Measurements from ENCODE around the gene PKP4.

Gene PKP4

GRCh38 chr2:158501301-158501700, 44.5 kb downstream of the PKP4 start:
- Histone ChIP-seq H3K4me1 (ENCODE audit: control insufficient read depth, insufficient read depth, low read length) (peaks cover 13% of the 10 kb centered on the region), H3K27me3 (ENCODE audit: control insufficient read depth, insufficient read depth, low read length) (no peaks in the 10 kb centered on the region), H3K4me3 (ENCODE audit: low read length) (no peak overlapping the region), H3K9me3 (replicated peaks; ENCODE audit: low read length) (no peaks in the 10 kb centered on the region), H3K36me3 (ENCODE audit: insufficient read depth, low read length) (no peaks in the 10 kb centered on the region), H3K9ac (ENCODE audit: low read depth, low read length) (no peak overlapping the region), H3K4me2 (ENCODE audit: low read length) (no peak overlapping the region)

- Histone ChIP-seq H3K4me2 (ENCODE audit: low read length) (no peak overlapping the region), H3K4me1 (ENCODE audit: control insufficient read depth, insufficient read depth, low read length) (peaks cover 12% of the 10 kb centered on the region), H3K4me3 (ENCODE audit: low read length) (no peak overlapping the region)
Measured at GRCh38 chr2:158502974-158503373, 46.2 kb downstream of the PKP4 start.

DNA sequence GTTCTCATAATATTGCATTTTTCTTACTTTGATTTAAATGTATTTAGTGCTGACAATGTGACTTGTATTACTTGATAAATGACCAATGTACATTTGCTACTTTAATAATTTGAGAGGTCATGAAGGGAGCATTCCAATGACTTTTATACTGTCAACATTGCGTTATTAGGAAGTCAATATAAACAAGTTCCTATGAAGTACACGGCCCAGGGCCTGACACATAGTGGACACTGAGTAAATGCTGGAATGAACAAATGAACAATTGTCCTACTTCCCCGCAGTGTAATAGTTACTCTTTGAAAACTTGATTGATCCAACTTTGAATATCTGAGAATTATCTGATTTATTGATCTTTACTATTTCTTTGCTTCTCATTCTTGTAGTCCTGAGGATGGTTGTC, 47.3 kb downstream of the PKP4 start:
- Histone ChIP-seq H3K4me1 (ENCODE audit: control insufficient read depth, insufficient read depth, low read length) (peaks cover 12% of the 10 kb centered on the region), H3K27me3 (ENCODE audit: control insufficient read depth, insufficient read depth, low read length) (no peaks in the 10 kb centered on the region), H3K4me3 (ENCODE audit: low read length) (no peak overlapping the region), H3K9ac (ENCODE audit: low read depth, low read length) (no peak overlapping the region), H3K36me3 (ENCODE audit: insufficient read depth, low read length) (no peaks in the 10 kb centered on the region), H3K4me2 (ENCODE audit: low read length) (no peak overlapping the region), H3K9me3 (replicated peaks; ENCODE audit: low read length) (no peaks in the 10 kb centered on the region)

More at GRCh38 chr2:158502974-158503373, 46.2 kb downstream of the PKP4 start:
- no peaks in the 10 kb centered on the region for H3K27me3 ChIP-seq (ENCODE audit: control insufficient read depth, insufficient read depth, low read length)
- H3K36me3 ChIP-seq (ENCODE audit: insufficient read depth, low read length), result no peaks in the 10 kb centered on the region
- H3K9ac ChIP-seq (ENCODE audit: low read depth, low read length), result no peak overlapping the region
- no peaks in the 10 kb centered on the region for H3K9me3 ChIP-seq (replicated peaks; ENCODE audit: low read length)

DNA sequence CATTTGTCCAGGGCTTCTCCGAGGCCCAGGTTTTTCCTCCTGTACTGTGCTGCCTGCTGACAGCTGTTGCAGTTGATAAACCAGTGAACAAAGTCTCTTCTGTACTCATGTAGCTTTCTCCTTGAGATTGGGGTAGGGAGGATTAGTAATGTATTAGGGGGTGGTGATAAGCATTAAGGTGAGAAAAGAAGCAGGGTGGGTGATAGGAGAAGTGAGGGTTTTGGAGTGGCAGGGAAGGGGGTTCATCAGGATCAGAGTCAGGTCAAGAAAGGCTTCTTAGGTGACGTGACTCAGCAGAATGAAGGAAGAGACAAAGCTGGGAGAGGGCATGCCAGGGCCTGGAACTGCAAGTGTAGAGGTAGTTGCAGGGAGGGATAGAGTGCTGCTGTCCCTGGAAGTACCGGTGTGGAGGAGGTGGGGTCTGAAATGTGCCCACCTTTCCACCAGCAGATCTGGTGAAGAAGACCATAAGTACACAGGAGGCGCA, 48.7 kb downstream of the PKP4 start:
- no peak overlapping the region for H3K4me3 ChIP-seq (ENCODE audit: low read length)

DNA sequence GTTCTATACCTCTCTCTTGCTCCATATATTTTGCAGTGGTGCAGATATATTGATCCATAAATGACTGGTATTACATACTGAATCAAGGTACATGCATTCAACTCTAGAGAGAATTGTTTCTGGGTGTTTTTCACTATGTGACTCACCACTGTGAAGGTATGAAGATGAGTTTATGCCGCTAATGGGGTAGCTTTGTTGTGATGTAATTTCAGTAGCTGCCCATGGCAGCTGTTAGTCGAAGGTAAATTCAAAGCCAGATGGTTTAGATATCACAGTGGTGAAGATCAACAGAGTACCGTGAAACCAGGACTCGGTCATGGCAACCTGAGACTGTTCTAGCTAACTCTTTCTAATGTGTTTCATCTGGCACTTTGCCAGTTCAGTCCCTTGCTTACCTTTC, 50.4 kb downstream of the PKP4 start:
- H3K27me3 ChIP-seq (ENCODE audit: control insufficient read depth, insufficient read depth, low read length), result no peaks in the 10 kb centered on the region
- H3K4me2 ChIP-seq (ENCODE audit: low read length), result no peak overlapping the region
- H3K9me3 ChIP-seq (replicated peaks; ENCODE audit: low read length), result no peaks in the 10 kb centered on the region
- H3K9ac ChIP-seq (ENCODE audit: low read depth, low read length), result no peak overlapping the region
- H3K4me1 ChIP-seq (ENCODE audit: control insufficient read depth, insufficient read depth, low read length), result peaks cover 19% of the 10 kb centered on the region
- no peaks in the 10 kb centered on the region for H3K36me3 ChIP-seq (ENCODE audit: insufficient read depth, low read length)
- no peak overlapping the region for H3K4me3 ChIP-seq (ENCODE audit: low read length)

More for the DNA sequence above, 48.7 kb downstream of the PKP4 start:
- peaks cover 18% of the 10 kb centered on the region for H3K4me1 ChIP-seq (ENCODE audit: control insufficient read depth, insufficient read depth, low read length)
- H3K4me2 ChIP-seq (ENCODE audit: low read length), result no peak overlapping the region
- no peaks in the 10 kb centered on the region for H3K27me3 ChIP-seq (ENCODE audit: control insufficient read depth, insufficient read depth, low read length)
- no peaks in the 10 kb centered on the region for H3K36me3 ChIP-seq (ENCODE audit: insufficient read depth, low read length)
- H3K9me3 ChIP-seq (replicated peaks; ENCODE audit: low read length), result no peaks in the 10 kb centered on the region
- H3K9ac ChIP-seq (ENCODE audit: low read depth, low read length), result no peak overlapping the region

DNA sequence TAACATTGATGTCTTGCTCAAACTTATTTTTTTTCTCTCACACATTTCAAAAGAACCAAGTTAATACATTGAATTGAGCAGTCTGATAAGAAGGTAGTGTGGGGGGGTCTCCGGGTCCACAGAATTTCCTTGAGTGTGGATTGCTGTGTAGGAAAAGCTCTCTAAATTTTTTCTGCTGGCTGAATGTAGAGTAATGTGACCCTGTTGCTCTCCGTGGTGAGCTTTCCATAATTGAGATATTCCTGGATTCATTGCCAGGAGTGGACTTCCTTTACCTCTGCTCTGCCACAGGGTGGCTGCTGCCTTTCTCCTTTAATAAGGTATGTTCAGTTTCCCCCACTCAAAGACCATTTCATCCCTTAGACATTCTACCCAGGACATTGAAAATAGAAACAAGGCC, 50.9 kb downstream of the PKP4 start:
- Histone ChIP-seq H3K9ac (ENCODE audit: low read depth, low read length) (no peak overlapping the region), H3K4me2 (ENCODE audit: low read length) (no peak overlapping the region), H3K4me1 (ENCODE audit: control insufficient read depth, insufficient read depth, low read length) (peaks cover 15% of the 10 kb centered on the region), H3K9me3 (replicated peaks; ENCODE audit: low read length) (no peaks in the 10 kb centered on the region), H3K4me3 (ENCODE audit: low read length) (no peak overlapping the region), H3K36me3 (ENCODE audit: insufficient read depth, low read length) (no peaks in the 10 kb centered on the region), H3K27me3 (ENCODE audit: control insufficient read depth, insufficient read depth, low read length) (no peaks in the 10 kb centered on the region)

- Histone ChIP-seq H3K36me3 (ENCODE audit: insufficient read depth, low read length) (no peaks in the 10 kb centered on the region), H3K4me2 (ENCODE audit: low read length) (no peak overlapping the region), H3K27me3 (ENCODE audit: control insufficient read depth, insufficient read depth, low read length) (no peaks in the 10 kb centered on the region), H3K4me3 (ENCODE audit: low read length) (no peak overlapping the region), H3K9ac (ENCODE audit: low read depth, low read length) (no peak overlapping the region), H3K4me1 (ENCODE audit: control insufficient read depth, insufficient read depth, low read length) (peaks cover 12% of the 10 kb centered on the region), H3K9me3 (replicated peaks; ENCODE audit: low read length) (no peaks in the 10 kb centered on the region)
Measured at GRCh38 chr2:158509928-158510797, 53.4 kb downstream of the PKP4 start.

- Histone ChIP-seq H3K27me3 (ENCODE audit: control insufficient read depth, insufficient read depth, low read length) (no peaks in the 10 kb centered on the region), H3K36me3 (ENCODE audit: insufficient read depth, low read length) (no peaks in the 10 kb centered on the region), H3K4me1 (ENCODE audit: control insufficient read depth, insufficient read depth, low read length) (peaks cover 12% of the 10 kb centered on the region)
Measured at GRCh38 chr2:158510887-158511286, 54.1 kb downstream of the PKP4 start.

GRCh38 chr2:158511706-158512105, 55.0 kb downstream of the PKP4 start:
- Histone ChIP-seq H3K27me3 (ENCODE audit: control insufficient read depth, insufficient read depth, low read length) (no peaks in the 10 kb centered on the region), H3K4me1 (ENCODE audit: control insufficient read depth, insufficient read depth, low read length) (peaks cover 12% of the 10 kb centered on the region), H3K9ac (ENCODE audit: low read depth, low read length) (no peak overlapping the region), H3K4me2 (ENCODE audit: low read length) (no peak overlapping the region), H3K4me3 (ENCODE audit: low read length) (no peak overlapping the region), H3K9me3 (replicated peaks; ENCODE audit: low read length) (no peaks in the 10 kb centered on the region), H3K36me3 (ENCODE audit: insufficient read depth, low read length) (no peaks in the 10 kb centered on the region)

More at GRCh38 chr2:158510887-158511286, 54.1 kb downstream of the PKP4 start:
- Histone ChIP-seq H3K9me3 (replicated peaks; ENCODE audit: low read length) (no peaks in the 10 kb centered on the region), H3K4me3 (ENCODE audit: low read length) (no peak overlapping the region), H3K9ac (ENCODE audit: low read depth, low read length) (no peak overlapping the region), H3K4me2 (ENCODE audit: low read length) (no peak overlapping the region)

- Histone ChIP-seq H3K9ac (ENCODE audit: low read depth, low read length) (no peak overlapping the region), H3K27me3 (ENCODE audit: control insufficient read depth, insufficient read depth, low read length) (no peaks in the 10 kb centered on the region), H3K4me2 (ENCODE audit: low read length) (no peak overlapping the region), H3K36me3 (ENCODE audit: insufficient read depth, low read length) (no peaks in the 10 kb centered on the region), H3K4me3 (ENCODE audit: low read length) (no peak overlapping the region), H3K9me3 (replicated peaks; ENCODE audit: low read length) (no peaks in the 10 kb centered on the region), H3K4me1 (ENCODE audit: control insufficient read depth, insufficient read depth, low read length) (peaks cover 7% of the 10 kb centered on the region)
Measured at GRCh38 chr2:158512323-158512722, 55.6 kb downstream of the PKP4 start.

- Histone ChIP-seq H3K4me3 (ENCODE audit: low read length) (no peak overlapping the region), H3K4me2 (ENCODE audit: low read length) (no peak overlapping the region), H3K4me1 (ENCODE audit: control insufficient read depth, insufficient read depth, low read length) (peaks cover 7% of the 10 kb centered on the region), H3K9me3 (replicated peaks; ENCODE audit: low read length) (no peaks in the 10 kb centered on the region), H3K36me3 (ENCODE audit: insufficient read depth, low read length) (no peaks in the 10 kb centered on the region), H3K27me3 (ENCODE audit: control insufficient read depth, insufficient read depth, low read length) (no peaks in the 10 kb centered on the region), H3K9ac (ENCODE audit: low read depth, low read length) (no peak overlapping the region)
Measured at GRCh38 chr2:158513841-158514240, 57.1 kb downstream of the PKP4 start.

- Histone ChIP-seq H3K36me3 (ENCODE audit: insufficient read depth, low read length) (no peaks in the 10 kb centered on the region), H3K27me3 (ENCODE audit: control insufficient read depth, insufficient read depth, low read length) (no peaks in the 10 kb centered on the region), H3K4me1 (ENCODE audit: control insufficient read depth, insufficient read depth, low read length) (no peaks in the 10 kb centered on the region), H3K9ac (ENCODE audit: low read depth, low read length) (no peak overlapping the region), H3K4me3 (ENCODE audit: low read length) (no peak overlapping the region), H3K9me3 (replicated peaks; ENCODE audit: low read length) (no peaks in the 10 kb centered on the region), H3K4me2 (ENCODE audit: low read length) (no peak overlapping the region)
Measured at GRCh38 chr2:158518084-158518483, 61.3 kb downstream of the PKP4 start.
